DMS 273 (cell line): Measurements from ENCODE around the gene C12orf43.
"Not testable (repeated sequence)": the region's sequence is repeated elsewhere in the genome, so short reads cannot be mapped to it uniquely, and the experiment has no call there.

ENCODE experiments used
- DNase-seq: peaks from one replicate; lab custom pipeline; 2025; ENCODE audit not compliant: unreplicated experiment; lab: John Stamatoyannopoulos, UW

The C12orf43 gene

DNA sequence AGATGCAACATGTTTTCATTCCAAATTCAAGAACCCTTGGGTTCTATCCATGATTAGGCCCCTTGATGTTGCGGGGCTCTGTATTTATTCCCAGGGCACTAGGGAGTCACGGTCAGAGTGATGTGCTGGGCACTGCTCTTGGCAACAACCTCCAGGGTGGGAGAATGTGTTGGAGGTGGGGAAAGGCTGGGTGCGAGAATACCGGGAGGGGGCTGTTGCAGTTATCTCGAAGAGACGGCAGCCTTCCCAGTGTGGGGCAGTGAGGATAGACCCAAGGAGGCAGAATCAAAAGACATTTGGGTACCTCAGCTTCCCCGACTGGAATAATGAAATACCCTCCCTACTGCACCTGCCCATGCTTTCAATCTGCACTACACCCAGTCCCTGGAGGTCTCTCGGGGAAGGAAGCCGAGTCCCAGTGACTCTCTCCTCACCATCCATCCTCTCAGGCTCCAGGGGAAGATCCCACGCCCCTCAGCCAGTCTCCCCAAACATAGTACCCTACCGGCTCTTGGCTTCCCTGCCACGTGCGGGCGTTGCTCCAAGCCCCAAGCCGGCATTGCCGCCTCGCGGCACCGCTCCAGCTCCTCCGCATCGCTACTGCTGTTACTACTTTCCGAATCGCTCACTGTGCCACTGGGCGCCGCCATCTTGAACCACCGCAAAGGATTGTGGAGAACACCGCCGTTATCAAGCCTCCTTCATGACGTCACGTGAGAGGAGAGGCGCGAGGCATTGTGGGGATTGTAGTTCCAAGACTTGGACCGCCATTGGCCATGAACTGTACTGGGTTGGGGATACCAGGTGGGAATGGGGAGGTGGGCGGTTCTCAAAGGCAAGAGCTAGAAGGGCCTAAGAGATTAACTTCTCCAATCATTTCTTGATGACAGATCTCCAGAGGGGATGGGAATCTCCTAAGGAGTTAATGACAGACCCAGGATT is at the start of gene C12orf43:
Gene C12orf43 (minus strand): TSS at position 663 of the 942 bp plus-strand sequence. CDS start 13 bp downstream, at position 650.
- DNase-seq: peak; percentile 96

GRCh38 chr12:121065345-121065744 is 49.1 kb upstream of the C12orf43 start:
- DNase-seq: no peak

GRCh38 chr12:121064586-121064985 is 48.3 kb upstream of the C12orf43 start:
- DNase-seq: not testable (repeated sequence)

- DNase-seq: no peak
Observed at GRCh38 chr12:121064116-121064515, 47.8 kb upstream of the C12orf43 start.

DNA sequence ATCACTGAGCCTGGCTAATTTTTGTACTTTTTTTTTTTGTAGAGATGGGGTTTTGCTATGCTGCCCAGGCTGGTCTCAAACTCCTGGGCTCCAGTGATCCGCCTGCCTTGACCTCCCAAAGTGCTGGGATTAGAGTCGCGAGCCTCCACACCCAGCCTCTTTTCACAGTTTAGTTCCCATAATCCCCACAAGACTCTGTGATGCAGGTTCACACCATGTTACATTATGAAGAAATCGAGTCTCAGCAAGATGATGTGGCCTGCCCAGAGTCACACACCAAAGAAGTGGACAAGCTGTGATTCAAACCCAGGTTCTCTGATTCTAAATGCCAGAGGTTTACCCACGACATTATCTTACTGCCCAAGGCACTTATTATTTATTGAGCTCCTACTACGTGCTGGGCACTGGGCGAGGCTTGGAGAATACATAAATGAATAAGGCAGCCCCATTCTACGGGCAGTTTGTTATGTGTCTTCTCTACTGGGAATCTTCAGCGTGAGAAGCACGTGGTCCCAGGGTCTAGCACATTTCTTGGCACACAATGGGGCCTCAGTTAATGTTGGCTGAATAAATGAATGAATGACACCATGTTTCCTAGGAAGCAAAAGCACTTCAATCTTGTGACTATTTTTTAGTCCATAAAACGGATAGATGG is 46.2 kb upstream of the C12orf43 start:
- no peak for DNase-seq

GRCh38 chr12:121061831-121062230 is 45.5 kb upstream of the C12orf43 start:
- peak; percentile 23 for DNase-seq

DNA sequence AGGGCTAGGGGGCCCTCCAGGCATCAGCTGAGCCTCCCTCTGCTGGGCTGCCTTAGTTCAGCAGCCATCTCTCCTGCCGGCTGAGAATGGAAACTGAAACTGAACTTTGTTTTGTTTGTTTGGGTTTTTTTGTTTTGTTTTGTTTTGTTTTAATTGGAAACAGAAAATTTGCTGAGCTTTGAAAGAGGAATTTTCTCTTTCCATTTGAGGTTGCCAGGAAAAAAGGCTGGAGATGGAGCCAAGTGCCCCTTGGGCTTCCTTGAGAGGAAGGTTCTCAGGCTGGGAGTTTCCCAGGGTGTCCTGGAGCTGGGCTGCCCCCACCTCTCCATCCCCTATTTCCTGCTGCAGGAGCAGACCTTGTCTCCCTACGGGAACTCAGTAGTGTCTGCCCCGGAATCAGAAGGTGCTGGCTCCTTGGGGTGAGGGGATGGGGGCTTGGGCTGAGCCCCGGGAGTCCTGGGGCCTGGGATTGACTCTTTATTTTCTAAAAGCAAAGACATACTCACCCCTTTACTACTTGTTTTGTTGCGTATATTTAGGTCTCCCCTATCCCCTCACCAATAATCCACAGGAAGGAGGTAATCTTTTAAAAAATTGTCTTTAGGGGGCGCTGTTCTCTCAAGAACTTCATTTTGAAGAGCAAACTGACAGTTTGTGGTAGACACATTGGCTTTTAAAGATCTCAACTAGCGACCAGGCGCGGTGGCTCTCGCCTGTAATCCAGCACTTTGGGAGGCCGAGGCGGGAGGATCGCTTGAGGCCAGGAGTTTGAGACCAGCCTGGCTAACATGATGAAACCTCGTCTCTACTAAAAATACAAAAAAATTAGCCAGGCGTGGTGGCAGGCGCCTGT is 44.1 kb upstream of the C12orf43 start:
- peak; percentile 70 for DNase-seq

DNA sequence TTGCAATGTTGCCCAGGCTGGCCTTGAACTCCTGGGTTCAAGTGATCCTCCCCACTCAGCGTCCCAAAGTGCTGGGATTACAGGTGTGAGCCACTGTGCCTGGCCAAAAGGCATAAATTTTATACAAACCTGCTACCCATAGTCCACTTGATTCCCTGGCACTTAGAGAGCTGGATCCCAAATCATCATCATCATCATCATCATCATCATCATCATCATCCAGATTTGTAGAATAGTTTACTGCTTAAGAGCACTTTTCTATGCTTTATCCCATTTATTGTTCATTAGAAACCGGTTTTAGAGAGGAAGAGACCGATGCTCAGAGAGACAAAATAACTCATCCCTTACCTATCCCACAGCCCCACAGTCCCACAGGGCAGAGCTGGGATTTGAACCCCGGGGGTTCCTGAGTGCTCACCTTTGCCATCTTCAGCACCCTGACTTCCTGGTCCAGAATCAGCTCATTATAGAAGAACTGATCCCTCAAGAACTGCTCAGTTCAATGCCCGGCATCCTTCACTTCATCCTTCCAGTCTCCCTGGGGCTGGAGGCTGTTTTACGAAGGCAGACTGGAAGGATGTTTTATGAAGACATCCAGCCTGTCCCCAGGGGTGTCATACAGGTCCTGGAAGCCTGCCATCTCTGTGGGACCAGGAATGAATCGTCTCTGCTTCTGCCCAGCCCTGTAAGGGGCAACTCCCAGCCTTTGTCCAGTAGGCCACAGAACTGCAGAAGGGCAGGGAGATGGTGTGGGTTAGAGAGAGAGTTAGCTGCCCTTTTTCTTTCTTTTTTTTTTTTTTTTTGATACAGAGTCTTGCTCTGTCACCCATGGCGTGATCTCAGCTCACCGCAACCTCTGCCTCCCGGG is 43.0 kb upstream of the C12orf43 start:
- DNase-seq: no peak

DNA sequence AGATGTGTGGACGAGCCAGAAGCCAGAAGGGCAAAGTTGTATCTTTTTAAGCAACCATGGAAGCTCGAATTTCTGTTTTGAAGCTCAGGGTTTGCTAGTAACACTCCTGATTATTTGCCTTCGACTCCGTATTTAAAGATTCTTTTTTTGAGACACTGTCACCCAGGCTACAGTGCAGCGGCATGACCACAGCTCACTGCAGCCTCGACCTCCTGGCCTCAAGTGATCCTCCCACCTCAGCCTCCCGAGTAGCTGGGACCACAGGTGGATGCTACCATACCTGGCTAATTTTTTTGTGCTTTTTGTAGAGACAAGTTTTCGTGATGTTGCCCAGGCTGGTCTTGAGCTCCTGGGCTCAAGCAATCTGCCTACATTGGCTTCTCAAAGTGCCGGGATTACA is 41.5 kb upstream of the C12orf43 start:
- DNase-seq: no peak

- DNase-seq: no peak
Observed at GRCh38 chr12:121053706-121054105, 37.4 kb upstream of the C12orf43 start.

GRCh38 chr12:121050725-121051124 is 34.4 kb upstream of the C12orf43 start:
- peak; percentile 51 for DNase-seq

- no peak for DNase-seq
Observed at GRCh38 chr12:121048442-121048841, 32.2 kb upstream of the C12orf43 start.

- DNase-seq: not testable (repeated sequence)
Observed at GRCh38 chr12:121047400-121047799, 31.1 kb upstream of the C12orf43 start.

DNA sequence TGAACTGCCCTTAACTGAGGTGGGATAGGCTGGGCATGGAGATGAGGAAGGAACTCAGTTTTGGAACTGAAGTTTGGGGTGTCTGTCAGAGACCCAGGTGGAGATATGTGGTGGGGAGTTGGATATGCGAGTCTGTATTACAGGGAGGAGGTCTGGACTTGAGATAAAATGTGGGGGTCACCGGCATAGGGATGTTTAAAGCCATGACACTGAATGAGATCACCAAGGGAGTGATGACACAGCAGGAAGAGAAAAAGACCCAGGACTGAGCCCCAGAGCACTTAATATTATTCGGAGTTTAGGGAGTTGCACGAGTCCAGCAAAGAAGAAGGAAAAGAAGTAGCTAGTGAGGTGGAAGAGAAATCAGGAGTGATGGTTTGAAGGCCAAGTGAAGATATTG is 26.8 kb upstream of the C12orf43 start:
- no peak for DNase-seq

- no peak for DNase-seq
Observed at GRCh38 chr12:121038861-121039668, 22.8 kb upstream of the C12orf43 start, which contains the start of gene OASL. OASL (minus strand) TSS chr12:121039246; CDS start chr12:121038971, 275 bp downstream.

- DNase-seq: no peak
Observed at GRCh38 chr12:121036810-121037326, 20.6 kb upstream of the C12orf43 start.

- DNase-seq: no peak
Observed at GRCh38 chr12:121034616-121035305, 18.5 kb upstream of the C12orf43 start.

- DNase-seq: no peak
Observed at GRCh38 chr12:121033625-121034349, 17.5 kb upstream of the C12orf43 start.
